HG03378 (cell line): ENCODE measurements around the gene GABRP.
"Not testable (repeated sequence)": the region's sequence is repeated elsewhere in the genome, so short reads cannot be mapped to it uniquely, and the experiment has no call there.

Experiments used
- ATAC-seq: cut with Tn5 transposase; IDR thresholded peaks from one replicate; pipeline ENCODE4 v1.9.1; 2021; ENCODE audit warnings: mild to moderate bottlenecking, moderate library complexity; ENCODE audit not compliant: unreplicated experiment

The GABRP gene

GRCh38 chr5:170791325-170791954, 7.9 kb downstream of the GABRP start:
- ATAC-seq: peak; percentile 73

GRCh38 chr5:170792878-170793277, 9.4 kb downstream of the GABRP start:
- ATAC-seq: no peak

DNA sequence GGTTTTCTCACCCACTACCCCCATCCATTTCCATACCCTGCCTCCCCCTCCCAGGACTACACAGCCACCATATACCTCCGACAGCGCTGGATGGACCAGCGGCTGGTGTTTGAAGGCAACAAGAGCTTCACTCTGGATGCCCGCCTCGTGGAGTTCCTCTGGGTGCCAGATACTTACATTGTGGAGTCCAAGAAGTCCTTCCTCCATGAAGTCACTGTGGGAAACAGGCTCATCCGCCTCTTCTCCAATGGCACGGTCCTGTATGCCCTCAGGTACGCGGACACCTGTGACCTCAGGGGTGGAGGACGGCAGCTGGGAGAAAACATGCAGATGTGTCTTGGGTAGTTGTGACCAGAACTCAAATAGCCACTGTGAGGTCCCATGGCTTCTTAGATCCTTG, 11.6 kb downstream of the GABRP start:
- no peak for ATAC-seq

DNA sequence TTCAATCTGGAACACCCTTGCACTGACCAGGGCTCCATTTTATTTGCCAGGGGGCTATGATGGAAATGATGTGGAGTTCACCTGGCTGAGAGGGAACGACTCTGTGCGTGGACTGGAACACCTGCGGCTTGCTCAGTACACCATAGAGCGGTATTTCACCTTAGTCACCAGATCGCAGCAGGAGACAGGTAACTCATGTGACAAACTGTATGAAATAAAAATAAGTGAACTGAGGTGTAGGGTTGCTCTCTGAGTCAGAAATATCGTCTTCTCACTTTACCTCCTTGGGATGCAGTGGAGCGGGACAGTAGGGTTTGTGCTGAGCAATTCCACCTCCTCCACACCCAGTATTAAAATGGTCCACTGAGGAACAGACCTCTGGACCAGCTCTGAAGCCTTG, 22.1 kb downstream of the GABRP start:
- ATAC-seq: no peak

- no peak for ATAC-seq
These were observed 26.0 kb downstream of the GABRP start for GRCh38 chr5:170809551-170809950.

- no peak for ATAC-seq
These were observed 28.2 kb downstream of the GABRP start for GRCh38 chr5:170811719-170812118.

DNA sequence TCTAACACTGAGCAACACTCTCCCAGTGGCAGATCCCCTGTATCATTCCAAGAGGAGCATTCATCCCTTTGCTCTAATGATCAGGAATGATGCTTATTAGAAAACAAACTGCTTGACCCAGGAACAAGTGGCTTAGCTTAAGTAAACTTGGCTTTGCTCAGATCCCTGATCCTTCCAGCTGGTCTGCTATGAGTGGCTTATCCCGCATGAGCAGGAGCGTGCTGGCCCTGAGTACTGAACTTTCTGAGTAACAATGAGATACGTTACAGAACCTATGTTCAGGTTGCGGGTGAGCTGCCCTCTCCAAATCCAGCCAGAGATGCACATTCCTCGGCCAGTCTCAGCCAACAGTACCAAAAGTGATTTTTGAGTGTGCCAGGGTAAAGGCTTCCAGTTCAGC, 29.7 kb downstream of the GABRP start:
- ATAC-seq: no peak

- no peak for ATAC-seq
These were observed 33.7 kb downstream of the GABRP start for GRCh38 chr5:170817195-170817594.

- ATAC-seq: no peak
These were observed 34.7 kb downstream of the GABRP start for GRCh38 chr5:170818232-170818631.

DNA sequence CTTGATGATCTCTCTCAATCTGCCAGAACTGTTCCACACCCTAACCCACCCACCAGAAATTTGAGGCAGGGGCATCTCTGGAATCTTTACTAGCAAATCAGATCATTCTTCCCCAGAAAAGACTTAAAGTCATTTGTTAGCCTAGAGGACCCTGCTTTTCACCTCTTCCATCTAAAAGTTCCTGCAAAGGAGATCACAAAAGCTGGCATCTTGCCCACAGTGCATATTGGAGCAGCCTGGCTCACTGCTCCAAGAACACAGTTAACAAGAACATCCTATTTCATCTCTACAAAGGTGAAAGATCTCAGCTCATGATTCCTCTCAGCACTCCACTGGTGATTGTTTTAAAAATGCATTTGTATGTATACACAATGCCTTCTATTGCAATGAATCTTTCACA, 36.3 kb downstream of the GABRP start:
- ATAC-seq: no peak

DNA sequence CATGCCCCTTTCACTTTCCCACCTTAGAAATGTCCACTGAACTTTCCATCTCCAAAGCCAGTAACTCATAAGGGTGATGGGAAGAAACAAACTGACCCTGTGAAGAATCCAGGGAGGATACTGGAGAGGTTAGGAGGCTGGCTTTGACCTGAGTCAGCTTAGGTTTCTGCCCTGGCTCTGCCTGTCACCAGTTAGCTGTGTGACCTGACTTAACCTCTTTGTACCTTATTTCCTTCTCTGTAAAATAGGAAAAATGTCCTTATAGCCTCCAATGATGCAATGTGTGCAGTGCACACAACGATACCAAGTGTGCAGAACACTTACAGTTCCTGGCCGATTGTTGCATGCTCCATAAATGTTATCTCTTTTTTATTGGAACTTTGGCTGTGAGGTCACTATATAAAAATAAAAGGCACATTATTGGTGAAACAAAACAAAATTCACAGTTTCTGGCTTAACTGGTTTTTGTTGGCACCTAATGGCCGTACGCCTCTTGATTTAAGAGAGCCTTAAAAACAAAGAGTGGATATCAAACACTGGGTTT, 37.8 kb downstream of the GABRP start:
- ATAC-seq: no peak

DNA sequence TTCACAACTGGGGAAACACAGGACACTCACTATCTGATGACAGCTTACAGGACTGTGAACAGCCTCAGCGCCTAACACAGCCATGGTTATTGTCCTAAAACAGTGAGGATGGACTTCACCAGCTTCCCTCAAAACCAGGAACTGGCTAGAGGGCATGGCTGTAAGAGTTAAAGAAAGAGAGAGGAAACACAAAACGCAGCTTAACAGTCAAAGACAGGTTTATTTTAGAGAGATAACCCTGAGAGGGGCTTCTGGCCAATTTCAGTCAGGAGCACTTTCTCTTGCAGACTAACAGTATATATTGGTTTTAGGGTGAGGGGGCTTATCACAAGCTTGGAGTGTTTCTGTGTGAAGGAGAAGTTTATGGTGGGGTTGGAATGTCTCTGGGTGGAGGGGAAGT, 42.6 kb downstream of the GABRP start:
- ATAC-seq: no peak

- ATAC-seq: no peak
These were observed 48.7 kb downstream of the GABRP start for GRCh38 chr5:170832241-170832640.

DNA sequence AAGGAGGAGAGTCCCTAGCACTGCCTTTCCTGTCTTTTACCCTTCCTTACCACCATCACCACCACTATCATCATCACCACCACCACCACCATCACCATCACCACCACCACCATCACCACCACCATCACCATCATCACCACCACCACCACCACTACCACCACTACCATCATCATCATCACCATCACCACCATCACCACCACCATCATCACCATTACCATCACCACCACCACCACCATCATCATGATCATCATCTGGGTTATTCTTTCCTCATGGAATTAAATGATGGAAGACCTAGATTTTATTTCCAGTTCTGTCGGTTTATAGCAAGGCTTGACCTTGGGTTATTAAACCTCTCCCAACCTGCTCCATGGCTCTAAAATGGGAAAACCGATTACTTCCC, 50.5 kb downstream of the GABRP start:
- ATAC-seq: not testable (repeated sequence)

DNA sequence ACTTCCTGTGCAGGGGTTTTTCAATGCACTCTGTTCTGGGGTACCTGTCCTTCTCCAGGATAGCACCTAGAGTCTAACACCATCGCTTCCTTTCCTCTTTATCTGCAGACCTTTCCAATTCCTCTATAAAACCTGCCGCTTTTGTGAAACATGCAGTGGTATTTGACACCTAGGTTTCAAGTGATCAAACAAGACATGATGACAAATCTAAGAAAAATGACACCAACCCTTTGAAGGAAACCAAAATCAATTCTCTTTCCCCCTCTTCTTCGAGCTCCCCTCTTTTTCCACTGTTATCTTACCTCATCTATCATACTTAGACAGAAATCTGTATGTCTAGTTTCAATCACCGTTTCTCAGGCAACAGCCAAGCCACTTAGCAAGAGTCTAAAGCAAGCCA, 52.7 kb downstream of the GABRP start:
- no peak for ATAC-seq

- no peak for ATAC-seq
These were observed 60.3 kb downstream of the GABRP start for GRCh38 chr5:170843870-170844269.

DNA sequence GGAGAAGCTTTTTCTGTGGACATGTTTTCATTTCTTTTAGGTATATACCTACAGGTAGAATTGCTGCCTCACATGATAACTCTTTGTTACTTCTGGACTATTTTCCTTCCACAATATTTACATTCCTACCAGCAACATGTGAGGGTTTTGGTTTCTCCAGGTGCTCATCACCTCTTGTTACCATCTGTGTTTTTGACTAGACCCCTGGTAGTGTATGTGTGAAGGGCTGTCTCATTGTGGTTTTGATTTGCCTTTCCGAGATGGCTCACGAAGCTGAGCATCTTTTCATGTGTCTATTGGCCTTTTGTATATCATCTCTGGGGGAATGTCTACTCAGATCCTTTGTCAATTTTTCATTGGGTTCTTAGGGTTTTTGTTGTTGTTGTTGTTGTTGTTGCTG, 61.1 kb downstream of the GABRP start:
- ATAC-seq: no peak

DNA sequence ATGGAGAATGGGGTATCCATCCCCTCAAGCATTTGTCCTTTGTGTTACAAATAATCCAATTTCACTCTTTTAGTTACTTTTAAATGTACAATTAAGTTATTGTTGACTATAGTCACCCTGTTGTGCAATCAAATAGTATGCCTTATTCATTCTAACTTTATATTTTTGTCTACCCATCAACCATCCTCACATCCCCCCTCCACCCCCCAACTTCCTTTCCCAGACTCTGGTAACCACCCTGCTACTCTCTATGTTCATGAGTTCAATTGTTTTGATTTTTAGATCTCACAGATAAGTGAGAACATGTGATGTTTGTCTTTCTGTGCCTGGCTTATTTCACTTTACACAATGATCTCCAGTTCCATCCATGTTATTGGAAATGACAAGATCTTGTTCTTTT, 62.9 kb downstream of the GABRP start:
- no peak for ATAC-seq

- ATAC-seq: no peak
These were observed 63.3 kb downstream of the GABRP start for GRCh38 chr5:170846846-170847245.

DNA sequence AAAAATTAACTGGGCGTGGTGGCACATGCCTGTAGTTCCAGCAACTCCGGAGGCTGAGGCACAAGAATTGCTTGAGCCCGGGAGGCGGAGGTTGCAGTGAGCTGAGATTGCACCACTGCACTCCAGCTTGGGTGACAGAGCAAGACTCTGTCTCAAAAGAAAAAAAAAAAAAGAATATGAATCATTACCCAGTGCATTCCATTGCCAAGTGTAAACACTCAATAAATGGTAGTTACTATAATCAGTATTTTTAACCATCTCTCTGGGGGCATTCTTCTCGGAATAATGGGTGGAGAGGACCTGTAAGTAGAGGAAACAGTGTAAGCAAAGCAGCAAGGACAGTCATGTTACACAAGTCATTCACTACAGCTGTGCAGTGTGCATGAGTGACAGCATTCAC, 64.5 kb downstream of the GABRP start:
- ATAC-seq: no peak

GRCh38 chr5:170849374-170849773, 65.8 kb downstream of the GABRP start:
- no peak for ATAC-seq

GRCh38 chr5:170854566-170854965, 71.0 kb downstream of the GABRP start:
- no peak for ATAC-seq

- ATAC-seq: no peak
These were observed 73.5 kb downstream of the GABRP start for GRCh38 chr5:170857066-170857465.
